Middle frontal gyrus (tissue), 1 donor: ENCODE measurements around the gene GCN1.
"Not testable (repeated sequence)": the region's sequence is repeated elsewhere in the genome, so short reads cannot be mapped to it uniquely, and the experiment has no call there.

Experiments used
- DNase-seq: peaks from one replicate; pipeline ENCODE4 v3.0.0-alpha.2; 2015; ENCODE audit warnings: low spot score; ENCODE audit errors: extremely low spot score

GCN1 gene

GRCh38 chr12:120194534-120195395 is at the start of gene GCN1:
Gene GCN1, minus strand, starts transcription at chr12:120194715. Its CDS starts 18 bp downstream, at chr12:120194697.
- DNase-seq, result peak; percentile 55

GRCh38 chr12:120242971-120243699 is 48.6 kb upstream of the GCN1 start:
- DNase-seq, result no peak

GRCh38 chr12:120242275-120242799 is 47.8 kb upstream of the GCN1 start:
- no peak for DNase-seq

GRCh38 chr12:120241561-120242274 is 47.2 kb upstream of the GCN1 start:
- DNase-seq, result no peak

GRCh38 chr12:120240495-120240833 is 45.9 kb upstream of the GCN1 start:
- no peak for DNase-seq

GRCh38 chr12:120239776-120240494 is 45.4 kb upstream of the GCN1 start:
- no peak for DNase-seq

GRCh38 chr12:120238839-120239445 is 44.4 kb upstream of the GCN1 start:
- no peak for DNase-seq

GRCh38 chr12:120238217-120238616 is 43.7 kb upstream of the GCN1 start:
- DNase-seq, result no peak

GRCh38 chr12:120237360-120238171 is 43.1 kb upstream of the GCN1 start:
- no peak for DNase-seq

- not testable (repeated sequence) for DNase-seq
These were observed 42.3 kb upstream of the GCN1 start for GRCh38 chr12:120236809-120237208.

- no peak for DNase-seq
These were observed 41.1 kb upstream of the GCN1 start for GRCh38 chr12:120235369-120236323.

- DNase-seq, result no peak
These were observed 40.3 kb upstream of the GCN1 start for GRCh38 chr12:120234643-120235368.

- no peak for DNase-seq
These were observed 36.9 kb upstream of the GCN1 start for GRCh38 chr12:120231316-120232011.

- DNase-seq, result no peak
These were observed 36.4 kb upstream of the GCN1 start for GRCh38 chr12:120230974-120231315.

- DNase-seq, result no peak
These were observed 35.9 kb upstream of the GCN1 start for GRCh38 chr12:120230326-120230973.

- DNase-seq, result no peak
These were observed 35.2 kb upstream of the GCN1 start for GRCh38 chr12:120229487-120230325.
